PFSK-1 (cell line): Measurements from ENCODE around the gene ANKAR.

ENCODE experiments used
- FOXP2 ChIP-seq: optimal IDR thresholded peaks from 2 replicates; pipeline ENCODE3; 2011; ENCODE audit warnings: borderline replicate concordance, control low read depth, inconsistent platforms; ENCODE audit not compliant: insufficient read depth; ENCODE audit errors: extremely low read length, extremely low read depth
- POLR2AphosphoS5 ChIP-seq: IDR thresholded peaks from 2 replicates; pipeline ENCODE4 v1.6.1; 2012; ENCODE audit warnings: low read depth, mild to moderate bottlenecking, control low read depth, low read length, moderate library complexity
- SIN3A ChIP-seq: IDR thresholded peaks from 2 replicates; pipeline ENCODE4 v1.6.1; 2012; ENCODE audit warnings: mild to moderate bottlenecking, low read length, moderate library complexity, borderline replicate concordance; ENCODE audit not compliant: insufficient read depth
- TAF1 ChIP-seq: IDR thresholded peaks from 2 replicates; pipeline ENCODE4 v1.6.1; 2012; ENCODE audit warnings: low read length, control low read depth, borderline replicate concordance; ENCODE audit not compliant: insufficient read depth
- TF ChIP-seq, protein P1 (sequence below), 2 experiments: IDR thresholded peaks; 2 replicates each; pipeline versions ENCODE4 v1.6.1 to v1.8.0; 2011 to 2012; ENCODE audit warnings: low read depth in 2 of 2, low read length in 2 of 2, control low read depth in 1 of 2, inconsistent platforms in 1 of 2, mild to moderate bottlenecking in 1 of 2, moderate library complexity in 1 of 2; ENCODE audit not compliant: insufficient read depth in 1 of 2

Gene ANKAR

DNA sequence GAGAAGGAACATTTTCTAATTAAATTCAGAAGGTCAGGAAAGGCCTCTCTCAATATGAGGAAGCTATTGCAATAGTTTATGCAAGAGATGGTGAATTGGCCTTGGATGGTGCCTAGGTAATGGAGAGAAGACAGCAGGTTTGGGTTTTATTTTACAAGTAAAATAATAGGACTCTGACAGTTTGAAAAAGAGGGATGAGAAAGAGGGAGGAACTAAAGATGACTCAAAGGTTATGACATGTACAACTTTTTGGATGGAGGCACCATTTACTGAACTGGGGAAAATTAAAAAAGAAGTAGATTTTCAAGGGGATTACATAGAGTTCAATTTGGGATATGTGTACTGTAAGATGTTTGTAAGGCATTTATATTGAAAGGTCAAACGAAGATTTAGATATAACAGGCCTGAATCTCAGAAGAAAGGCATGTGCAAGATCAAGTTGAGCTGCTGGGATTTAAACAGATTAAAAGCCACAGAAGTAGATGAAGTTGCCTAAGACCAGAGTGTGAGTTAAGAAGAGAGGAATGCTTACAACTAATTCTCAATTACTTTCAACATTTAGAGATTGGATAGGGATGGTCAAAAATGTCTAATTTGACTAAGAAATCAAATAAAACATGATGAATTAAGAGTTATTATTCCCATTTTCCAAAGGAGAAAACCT, 25.5 kb upstream of the ANKAR start:
- TF ChIP-seq TAF1, result no peak
- no peak for TF ChIP-seq FOXP2
- TF ChIP-seq, protein P1, sequence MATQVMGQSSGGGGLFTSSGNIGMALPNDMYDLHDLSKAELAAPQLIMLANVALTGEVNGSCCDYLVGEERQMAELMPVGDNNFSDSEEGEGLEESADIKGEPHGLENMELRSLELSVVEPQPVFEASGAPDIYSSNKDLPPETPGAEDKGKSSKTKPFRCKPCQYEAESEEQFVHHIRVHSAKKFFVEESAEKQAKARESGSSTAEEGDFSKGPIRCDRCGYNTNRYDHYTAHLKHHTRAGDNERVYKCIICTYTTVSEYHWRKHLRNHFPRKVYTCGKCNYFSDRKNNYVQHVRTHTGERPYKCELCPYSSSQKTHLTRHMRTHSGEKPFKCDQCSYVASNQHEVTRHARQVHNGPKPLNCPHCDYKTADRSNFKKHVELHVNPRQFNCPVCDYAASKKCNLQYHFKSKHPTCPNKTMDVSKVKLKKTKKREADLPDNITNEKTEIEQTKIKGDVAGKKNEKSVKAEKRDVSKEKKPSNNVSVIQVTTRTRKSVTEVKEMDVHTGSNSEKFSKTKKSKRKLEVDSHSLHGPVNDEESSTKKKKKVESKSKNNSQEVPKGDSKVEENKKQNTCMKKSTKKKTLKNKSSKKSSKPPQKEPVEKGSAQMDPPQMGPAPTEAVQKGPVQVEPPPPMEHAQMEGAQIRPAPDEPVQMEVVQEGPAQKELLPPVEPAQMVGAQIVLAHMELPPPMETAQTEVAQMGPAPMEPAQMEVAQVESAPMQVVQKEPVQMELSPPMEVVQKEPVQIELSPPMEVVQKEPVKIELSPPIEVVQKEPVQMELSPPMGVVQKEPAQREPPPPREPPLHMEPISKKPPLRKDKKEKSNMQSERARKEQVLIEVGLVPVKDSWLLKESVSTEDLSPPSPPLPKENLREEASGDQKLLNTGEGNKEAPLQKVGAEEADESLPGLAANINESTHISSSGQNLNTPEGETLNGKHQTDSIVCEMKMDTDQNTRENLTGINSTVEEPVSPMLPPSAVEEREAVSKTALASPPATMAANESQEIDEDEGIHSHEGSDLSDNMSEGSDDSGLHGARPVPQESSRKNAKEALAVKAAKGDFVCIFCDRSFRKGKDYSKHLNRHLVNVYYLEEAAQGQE (IDR thresholded peaks at IDR 0.05; ENCODE audit: insufficient read depth in 1 of 2, low read depth in 2 of 2, low read length in 2 of 2), result no peak
- TF ChIP-seq SIN3A, result no peak
- TF ChIP-seq POLR2AphosphoS5, result no peak

GRCh38 chr2:189651284-189651683, 23.2 kb upstream of the ANKAR start:
- TF ChIP-seq POLR2AphosphoS5, result no peak
- no peak for TF ChIP-seq SIN3A

DNA sequence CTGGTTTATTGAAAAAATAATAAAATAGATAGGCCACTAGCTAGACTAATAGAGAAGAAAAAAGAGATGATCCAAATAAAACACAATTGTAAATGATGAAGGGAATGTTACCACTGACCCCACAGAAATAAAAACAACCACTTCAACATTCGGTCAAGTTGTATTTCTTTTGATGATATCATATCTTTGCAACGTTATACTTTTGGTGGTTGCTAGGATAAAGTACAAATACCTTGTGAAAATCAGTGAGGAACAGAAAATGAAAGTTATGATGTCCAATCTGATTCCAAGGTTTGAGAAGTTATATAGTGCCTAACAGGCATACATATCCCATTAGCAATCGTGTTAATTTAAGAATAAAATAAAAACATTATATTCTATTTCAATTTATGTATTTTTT, 19.8 kb upstream of the ANKAR start:
- TF ChIP-seq, protein P1 (IDR thresholded peaks at IDR 0.05; ENCODE audit: insufficient read depth in 1 of 2, low read depth in 2 of 2, low read length in 2 of 2), result no peak
- no peak for TF ChIP-seq TAF1
- TF ChIP-seq SIN3A, result no peak
- TF ChIP-seq POLR2AphosphoS5, result no peak
- TF ChIP-seq FOXP2, result no peak

DNA sequence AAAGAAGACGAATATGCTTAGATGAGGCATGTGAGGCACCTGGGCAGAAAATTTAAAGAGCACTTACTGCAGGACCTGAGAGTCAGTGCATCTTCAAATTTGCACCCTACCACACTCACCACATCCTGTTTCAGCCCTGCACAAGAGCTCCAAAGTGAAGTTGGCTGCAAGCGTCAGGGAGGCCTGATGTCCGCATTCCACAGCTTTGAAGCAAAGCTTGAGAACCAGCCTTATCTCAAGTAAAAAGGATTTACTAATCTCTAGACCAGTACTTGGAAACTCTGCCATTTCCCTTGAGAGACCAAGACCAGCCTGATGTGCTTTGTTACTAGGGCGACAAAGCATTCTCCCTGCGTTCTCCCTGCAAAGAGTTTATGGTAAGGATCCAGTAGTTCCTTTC, 16.6 kb upstream of the ANKAR start:
- no peak for TF ChIP-seq TAF1
- no peak for TF ChIP-seq POLR2AphosphoS5
- TF ChIP-seq SIN3A, result no peak
- TF ChIP-seq FOXP2, result no peak
- TF ChIP-seq, protein P1 (IDR thresholded peaks at IDR 0.05; ENCODE audit: insufficient read depth in 1 of 2, low read depth in 2 of 2, low read length in 2 of 2), result no peak

DNA sequence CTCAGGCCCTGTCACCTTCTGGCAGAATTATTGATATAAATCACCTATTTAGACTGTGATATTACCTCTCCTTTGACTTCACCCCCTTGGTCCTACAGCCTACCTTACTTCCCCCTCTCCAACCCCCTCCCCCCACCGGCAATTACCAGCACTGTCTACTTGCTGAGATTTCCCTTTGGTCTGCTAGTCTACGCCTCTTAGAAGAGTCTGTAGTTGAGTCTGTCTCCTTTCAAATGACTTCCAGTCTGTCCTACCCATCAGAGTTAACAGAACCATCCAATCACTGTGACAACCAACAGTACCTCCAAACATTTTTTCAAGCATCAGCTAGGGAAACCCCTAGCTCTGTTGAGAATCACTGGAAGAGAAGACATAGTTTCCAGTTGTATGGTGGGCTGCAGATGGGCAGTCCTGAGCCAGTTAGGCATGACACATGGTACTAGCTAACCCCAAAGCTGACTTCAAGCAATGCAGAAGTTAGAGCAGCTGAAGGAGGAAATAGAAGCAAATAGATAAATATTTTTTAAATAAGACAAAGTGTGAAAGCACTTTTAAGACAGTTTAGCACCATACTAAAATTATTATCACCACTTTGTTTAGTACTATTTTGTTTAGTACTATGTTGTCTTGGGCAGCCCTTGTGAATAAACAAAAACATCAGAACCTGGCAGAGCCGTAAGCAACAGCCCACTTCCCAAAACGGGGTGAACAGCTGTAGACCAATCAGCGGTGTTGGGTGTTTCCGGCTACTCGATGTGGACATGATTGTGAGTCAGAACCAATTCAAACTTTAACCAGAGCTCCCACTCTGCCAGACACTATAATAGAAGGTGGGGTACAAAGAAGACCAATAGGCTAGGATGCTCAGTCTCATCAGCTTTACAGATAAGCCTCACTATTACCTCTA, 15.9 kb upstream of the ANKAR start:
- no peak for TF ChIP-seq TAF1
- no peak for TF ChIP-seq POLR2AphosphoS5
- no peak for TF ChIP-seq SIN3A
- TF ChIP-seq, protein P1 (IDR thresholded peaks at IDR 0.05; ENCODE audit: insufficient read depth in 1 of 2, low read depth in 2 of 2, low read length in 2 of 2), result no peak
- TF ChIP-seq FOXP2, result no peak
